Stomach (tissue), 9 donors: ENCODE measurements around the gene HS2ST1. TPM values are rescaled to one million over a fixed set of nuclear protein-coding genes. Genes with fewer than 3 reads are reported as not detected.

Experiments used
- DNase-seq, 2 donors: peaks; one replicate each; pipeline versions ENCODE4 v3.0.0 to v3.0.0-alpha.2; 2013 to 2019
- H3K27ac ChIP-seq, 5 donors: fragments of 200-600 bp in 4 of 5; sonication (generic) in 4 of 5; one replicate each; pipeline ENCODE4 v1.5.1; 2013 to 2019; ENCODE audit warnings: mild to moderate bottlenecking in 1 of 5, moderate library complexity in 1 of 5
- H3K27me3 ChIP-seq, 3 donors: fragments of 200-600 bp; sonication (generic); one replicate each; pipeline ENCODE4 v1.5.1; 2017 to 2019; ENCODE audit warnings: mixed run types in 1 of 3
- H3K36me3 ChIP-seq, 4 donors: fragments of 200-600 bp; sonication (generic); 1 replicate in 3 of 4; 2 replicates in 1 of 4; pipeline ENCODE4 v1.5.1; 2016 to 2019
- H3K4me1 ChIP-seq, 4 donors: fragments of 200-600 bp; sonication (generic); one replicate each; pipeline ENCODE4 v1.5.1; 2016 to 2019
- H3K4me3 ChIP-seq, 4 donors: fragments of 200-600 bp; sonication (generic) in 3 of 4; one replicate each; pipeline ENCODE4 v1.5.1; 2016 to 2019; ENCODE audit warnings: mild to moderate bottlenecking in 1 of 4
- H3K9me3 ChIP-seq, 4 donors: fragments of 200-600 bp; sonication (generic); one replicate each; pipeline ENCODE4 v1.5.1; 2016 to 2019
- CTCF ChIP-seq, 7 experiments: fragments of 450-650 bp in 4 of 7; fragments of 200-600 bp in 3 of 7; sonication (generic) in 3 of 7; IDR thresholded peaks; one replicate each; pipeline ENCODE4 v1.5.1; 2016 to 2019; ENCODE audit warnings: antibody characterized with exemption in 7 of 7, control low read depth in 2 of 7, mild to moderate bottlenecking in 1 of 7
- EP300 ChIP-seq: sonication (generic); formaldehyde crosslinking; IDR thresholded peaks from one replicate; pipeline ENCODE4 v1.6.1; 2017; ENCODE audit warnings: antibody characterized with exemption
- POLR2A ChIP-seq, 4 donors: fragments of 450-650 bp; IDR thresholded peaks; one replicate each; pipeline ENCODE4 v1.6.1; 2016; ENCODE audit warnings: antibody characterized with exemption in 4 of 4, control low read depth in 2 of 4, mild to moderate bottlenecking in 1 of 4, moderate library complexity in 1 of 4
- POLR2AphosphoS5 ChIP-seq, 3 donors: sonication (generic); formaldehyde crosslinking; IDR thresholded peaks; one replicate each; pipeline ENCODE4 v1.6.1; 2016; ENCODE audit warnings: antibody characterized with exemption in 3 of 3
- WGBS, 5 donors: extraction: QIAGEN DNeasy Blood & Tissue Kit in 3 of 5; methylation state at CpG; one replicate each; pipeline versions ENCODE4 v1.1.5 to v1.1.7; 2013 to 2018; 5-methylcytosine and 5-hydroxymethylcytosine counted together
- intact Hi-C: fragments of 100-400 bp; cut with DNase I; formaldehyde crosslinking; loops from one replicate; pipeline ENCODE4 v1.15.1; 2023; ENCODE audit warnings: low total_unique reads
- polyA plus RNA-seq, 3 donors: library from polyadenylated mRNA; stranded (reverse); fragments of 200-250 nt; gene quantifications; one replicate each; pipeline ENCODE4 v1.2.3, GENCODE V29; 2013
- total RNA-seq, 5 donors: library from RNA; depleted of rRNA; stranded (reverse); fragments of >200 nt; gene quantifications; one replicate each; pipeline versions ENCODE4 v1.1.0 to v1.2.3, GENCODE V29; 2014 to 2016
- donor health status: healthy with polysubstance abuse.
- donor health status: Bipolar disorder and iron deficiency.
- donor health status: healthy.

Gene HS2ST1
- total and polyA plus RNA-seq, 8 donors = 1.8 to 29.0 (median 5.1) TPM

- Histone ChIP-seq H3K4me1 (peaks cover 18 to 74% (median 45%) of the 10 kb centered on the region in 4 donors), H3K4me3 (peak overlapping the region; percentile 81 to 96 (median 92)), H3K9me3 (no peaks in the 10 kb centered on the region), H3K27ac (peak overlapping the region in 2 of 5 donors; percentile 93 to 95), H3K27me3 (no peaks in the 10 kb centered on the region), H3K36me3 (peaks cover 0 to 23% (median 10%) of the 10 kb centered on the region in 4 donors)
- intact Hi-C loops = no loop called here
- DNase-seq = peak in 1 of 2 donors; percentile 27
- WGBS, 5 donors = 26 to 45% (median 36%) methylated on average over 6 of the region's 6 CpGs
- no peak for TF ChIP-seq EP300
- no peak for TF ChIP-seq POLR2A (IDR thresholded peaks at IDR 0.05)
These were observed 2.0 kb upstream of the HS2ST1 start for GRCh38 chr1:86912281-86912900.

- H3K9me3 ChIP-seq = no peaks in the 10 kb centered on the region
- no peaks in the 10 kb centered on the region for H3K27me3 ChIP-seq
- peak overlapping the region; percentile 81 to 96 (median 92) for H3K4me3 ChIP-seq
- peak overlapping the region; percentile 85 to 95 (median 93) for H3K27ac ChIP-seq
- intact Hi-C loops = no loop called here
- 0 to 1% (median 1%) methylated on average over 17 of the region's 17 CpGs for WGBS, 5 donors
- DNase-seq = peak; percentile 31 to 71
- TF ChIP-seq POLR2A (IDR thresholded peaks at IDR 0.05) (no peak), CTCF (IDR thresholded peaks at IDR 0.05) (no peak), EP300 (no peak), POLR2AphosphoS5 (IDR thresholded peaks at IDR 0.05) (no peak)
- peaks cover 0 to 17% (median 8%) of the 10 kb centered on the region in 4 donors for H3K36me3 ChIP-seq
- peaks cover 18 to 69% (median 39%) of the 10 kb centered on the region in 4 donors for H3K4me1 ChIP-seq
These were observed 988 bp upstream of the HS2ST1 start for GRCh38 chr1:86913399-86913895.

- 0 to 1% (median 1%) methylated on average over 28 to 44 of the region's 44 CpGs for WGBS, 5 donors
- H3K4me3 ChIP-seq = peak within 1 kb of the TSS; percentile 81 to 96 (median 92)
- no peaks in the 10 kb centered on the region for H3K9me3 ChIP-seq
- H3K4me1 ChIP-seq = peaks cover 18 to 63% (median 37%) of the 10 kb centered on the region in 4 donors
- peak; percentile 3 to 44 (median 42) for TF ChIP-seq POLR2AphosphoS5 (IDR thresholded peaks at IDR 0.05)
- no peak for TF ChIP-seq POLR2A (IDR thresholded peaks at IDR 0.05)
- no peak for TF ChIP-seq EP300
- H3K27me3 ChIP-seq = no peaks in the 10 kb centered on the region
- peaks cover 0 to 15% (median 8%) of the 10 kb centered on the region in 4 donors for H3K36me3 ChIP-seq
- peak within 1 kb of the TSS; percentile 86 to 95 (median 93) for H3K27ac ChIP-seq
- peak; percentile 99 to 100 for DNase-seq
- intact Hi-C loops = no loop called here
These were observed 387 bp upstream of the HS2ST1 start, which contains the start of gene SELENOF for GRCh38 chr1:86913896-86914600. Gene SELENOF (minus strand): TSS chr1:86914126. CDS start chr1:86914111, 15 bp downstream.

- peak; percentile 52 to 83 for DNase-seq
- Histone ChIP-seq H3K27ac (peak overlapping the region; percentile 86 to 95 (median 92)), H3K27me3 (no peaks in the 10 kb centered on the region), H3K36me3 (peaks cover 0 to 4% (median 1%) of the 10 kb centered on the region in 4 donors), H3K9me3 (no peaks in the 10 kb centered on the region), H3K4me1 (peaks cover 18 to 52% (median 32%) of the 10 kb centered on the region in 4 donors), H3K4me3 (peak overlapping the region; percentile 81 to 96 (median 92))
- 0 to 1% (median 0%) methylated on average over 42 to 43 of the region's 43 CpGs for WGBS, 5 donors
- intact Hi-C loops = no loop called here
- TF ChIP-seq POLR2AphosphoS5 (IDR thresholded peaks at IDR 0.05) = no peak
- TF ChIP-seq POLR2A (IDR thresholded peaks at IDR 0.05) = no peak
- no peak for TF ChIP-seq EP300
- no peak for TF ChIP-seq CTCF (IDR thresholded peaks at IDR 0.05)
These were observed 732 bp downstream of the HS2ST1 start for GRCh38 chr1:86914998-86915736.
